A673 (cell line): ENCODE data around the gene DLG5. TPM values are rescaled to one million over a fixed set of nuclear protein-coding genes. Genes with fewer than 3 reads are reported as not detected.

ENCODE experiments used
- BruUV-seq: library from RNA; stranded (reverse); fragments of 400-500 nt; replicated peaks from 2 replicates; lab custom pipeline; 2021; lab: Mats Ljungman, UMichigan
- CTCF ChIA-PET: fragments of 300-600 bp; sonication (Branson Sonifier 250); formaldehyde crosslinking; loops from one replicate; lab custom pipeline; 2022; ENCODE audit warnings: antibody characterized with exemption; lab: Charles Lee
- POLR2A ChIA-PET: fragments of 300-600 bp; sonication (Branson Sonifier 250); formaldehyde crosslinking; loops from one replicate; lab custom pipeline; 2022; ENCODE audit warnings: antibody characterized with exemption; ENCODE audit not compliant: low non-redundant PET; lab: Charles Lee
- DNase-seq: peaks from one replicate; pipeline ENCODE4 v3.0.0-alpha.2; 2015; ENCODE audit warnings: low spot score
- H3K27ac ChIP-seq: fragments of 200-600 bp; sonication (generic); 2 replicates; pipeline ENCODE4 v1.5.1; 2016; ENCODE audit warnings: mixed run types, low read depth, mild to moderate bottlenecking, mixed read lengths, antibody characterized with exemption, low read length; ENCODE audit not compliant: poor library complexity, severe bottlenecking
- H3K27me3 ChIP-seq: fragments of 200-600 bp; sonication (generic); replicated peaks from 2 replicates; pipeline ENCODE4 v1.6.1; 2017; ENCODE audit warnings: mixed run types, low read depth, mild to moderate bottlenecking, mixed read lengths, antibody characterized with exemption, low read length; ENCODE audit not compliant: insufficient read depth, poor library complexity
- H3K36me3 ChIP-seq: fragments of 200-600 bp; sonication (generic); 2 replicates; pipeline ENCODE4 v1.6.1; 2016; ENCODE audit warnings: mixed run types, mild to moderate bottlenecking, mixed read lengths, antibody characterized with exemption, low read length; ENCODE audit not compliant: insufficient read depth, poor library complexity, severe bottlenecking
- H3K4me1 ChIP-seq: fragments of 200-600 bp; sonication (generic); 2 replicates; pipeline ENCODE4 v1.6.1; 2017; ENCODE audit warnings: mixed run types, mild to moderate bottlenecking, mixed read lengths, antibody characterized with exemption, low read length; ENCODE audit not compliant: insufficient read depth, poor library complexity, severe bottlenecking
- H3K4me3 ChIP-seq: fragments of 200-600 bp; sonication (generic); 2 replicates; pipeline ENCODE4 v1.5.1; 2016; ENCODE audit warnings: low read depth, mixed run types, mild to moderate bottlenecking, mixed read lengths, low read length; ENCODE audit not compliant: poor library complexity, severe bottlenecking
- H3K9me3 ChIP-seq: fragments of 200-600 bp; sonication (generic); 2 replicates; pipeline ENCODE4 v1.6.1; 2016; ENCODE audit warnings: mixed run types, low read depth, mild to moderate bottlenecking, mixed read lengths, antibody characterized with exemption, low read length; ENCODE audit not compliant: poor library complexity, severe bottlenecking
- CTCF ChIP-seq: fragments of 300-800, 200-600 bp; sonication (generic); conservative IDR thresholded peaks from 2 replicates; pipeline ENCODE4 v1.5.1; 2017; ENCODE audit warnings: low read depth, mild to moderate bottlenecking, antibody characterized with exemption, low read length, moderate library complexity, mixed read lengths
- EZH2 ChIP-seq: fragments of 200-600 bp; sonication (generic); IDR thresholded peaks from 2 replicates; pipeline ENCODE4 v1.6.1; 2017; ENCODE audit warnings: borderline replicate concordance, low read depth, mild to moderate bottlenecking, mixed read lengths, antibody characterized with exemption, low read length; ENCODE audit not compliant: poor library complexity, severe bottlenecking
- intact Hi-C: fragments of 100-400 bp; cut with micrococcal nuclease; formaldehyde crosslinking; loops from one replicate; pipeline ENCODE4 v1.10.0; 2022; ENCODE audit not compliant: unreplicated experiment
- total RNA-seq: library from RNA; stranded (reverse); gene quantifications from 2 replicates; pipeline ENCODE4 v1.2.3, GENCODE V29; 2021

The DLG5 gene
- total RNA-seq, 1 experiment from 2014 or later: 44.0 TPM

- Histone ChIP-seq H3K36me3 (peaks cover 14% of the 10 kb centered on the region), H3K4me1 (no peaks in the 10 kb centered on the region), H3K4me3 (no peak overlapping the region), H3K27me3 (no peaks in the 10 kb centered on the region), H3K27ac (no peak overlapping the region), H3K9me3 (no peaks in the 10 kb centered on the region)
- TF ChIP-seq EZH2: no peak
- TF ChIP-seq CTCF: no peak
- no TSS peak for BruUV-seq
- intact Hi-C loops: no loop called here
- ChIA-PET CTCF (no interaction called here), POLR2A (no interaction called here)
- DNase-seq: no peak
Observed at GRCh38 chr10:77818378-77818777, 108.2 kb downstream of the DLG5 start.

GRCh38 chr10:77817541-77817940 is 109.0 kb downstream of the DLG5 start:
- Histone ChIP-seq H3K27me3 (no peaks in the 10 kb centered on the region), H3K4me3 (no peak overlapping the region), H3K9me3 (no peaks in the 10 kb centered on the region), H3K4me1 (no peaks in the 10 kb centered on the region), H3K36me3 (peaks cover 14% of the 10 kb centered on the region), H3K27ac (no peak overlapping the region)
- DNase-seq: no peak
- POLR2A ChIA-PET: no interaction called here
- intact Hi-C loops: no loop called here
- TF ChIP-seq CTCF (no peak), EZH2 (no peak)
- CTCF ChIA-PET: no interaction called here
- no TSS peak for BruUV-seq

- H3K4me3 ChIP-seq: no peak overlapping the region
- no TSS peak for BruUV-seq
- no peaks in the 10 kb centered on the region for H3K9me3 ChIP-seq
- CTCF ChIA-PET: no interaction called here
- no peak for DNase-seq
- H3K36me3 ChIP-seq: peaks cover 16% of the 10 kb centered on the region
- TF ChIP-seq CTCF: no peak
- no peak for TF ChIP-seq EZH2
- H3K4me1 ChIP-seq: no peaks in the 10 kb centered on the region
- no peaks in the 10 kb centered on the region for H3K27me3 ChIP-seq
- intact Hi-C loops: no loop called here
- POLR2A ChIA-PET: no interaction called here
- H3K27ac ChIP-seq: no peak overlapping the region
Observed at GRCh38 chr10:77816311-77816710, 110.2 kb downstream of the DLG5 start.
